Forelimb muscle (tissue), 1 donor: ENCODE data around the gene VCX. TPM values are rescaled to one million over a fixed set of nuclear protein-coding genes. Genes with fewer than 3 reads are reported as not detected.
"Not testable (repeated sequence)": the region's sequence is repeated elsewhere in the genome, so short reads cannot be mapped to it uniquely, and the experiment has no call there.

Experiments
- DNase-seq: peaks from one replicate; pipeline ENCODE4 v3.0.0-alpha.2; 2013; ENCODE audit warnings: low read depth
- polyA plus RNA-seq: library from polyadenylated mRNA; unstranded; fragments of 120-200 nt; gene quantifications from one replicate; pipeline ENCODE4 v1.2.1, GENCODE V29; 2013; ENCODE audit not compliant: insufficient read length

VCX gene
- not detected for polyA plus RNA-seq

GRCh38 chrX:7842871-7843270 is at the start of gene VCX:
Gene VCX (plus strand): TSS chrX:7843171. CDS start chrX:7843204, 33 bp downstream.
- not testable (repeated sequence) for DNase-seq

- DNase-seq: no peak
Observed at GRCh38 chrX:7798327-7798726, 44.6 kb upstream of the VCX start.

GRCh38 chrX:7801711-7802110 is 41.3 kb upstream of the VCX start:
- peak; percentile 13 for DNase-seq

GRCh38 chrX:7815166-7815805 is 27.7 kb upstream of the VCX start:
- no peak for DNase-seq

- no peak for DNase-seq
Observed at GRCh38 chrX:7828594-7828993, 14.4 kb upstream of the VCX start.

- DNase-seq: no peak
Observed at GRCh38 chrX:7841084-7841805, 1.7 kb upstream of the VCX start.

- DNase-seq: no peak
Observed at GRCh38 chrX:7852166-7852565, 9.2 kb downstream of the VCX start.

- DNase-seq: no peak
Observed at GRCh38 chrX:7872042-7872441, 29.1 kb downstream of the VCX start.

GRCh38 chrX:7876957-7877356 is 34.0 kb downstream of the VCX start:
- DNase-seq: no peak

- no peak for DNase-seq
Observed at GRCh38 chrX:7889135-7889534, 46.2 kb downstream of the VCX start.

- DNase-seq: no peak
Observed at GRCh38 chrX:7889680-7890079, 46.7 kb downstream of the VCX start.

GRCh38 chrX:7891928-7892327 is 49.0 kb downstream of the VCX start:
- DNase-seq: no peak

Other genes with a start within 250 kb of the VCX start
- gene PNPLA4, start 84.2 kb downstream of the VCX start, polyA plus RNA-seq: 11.7 TPM